Fibroblast of skin of left quadriceps (primary cell): ENCODE measurements around the gene SEZ6L.

Experiments used
- DNase-seq, 2 experiments: peaks; one replicate each; pipeline ENCODE4 v3.0.0-alpha.2; 2013; ENCODE audit warnings: low read depth in 2 of 2

SEZ6L gene

DNA sequence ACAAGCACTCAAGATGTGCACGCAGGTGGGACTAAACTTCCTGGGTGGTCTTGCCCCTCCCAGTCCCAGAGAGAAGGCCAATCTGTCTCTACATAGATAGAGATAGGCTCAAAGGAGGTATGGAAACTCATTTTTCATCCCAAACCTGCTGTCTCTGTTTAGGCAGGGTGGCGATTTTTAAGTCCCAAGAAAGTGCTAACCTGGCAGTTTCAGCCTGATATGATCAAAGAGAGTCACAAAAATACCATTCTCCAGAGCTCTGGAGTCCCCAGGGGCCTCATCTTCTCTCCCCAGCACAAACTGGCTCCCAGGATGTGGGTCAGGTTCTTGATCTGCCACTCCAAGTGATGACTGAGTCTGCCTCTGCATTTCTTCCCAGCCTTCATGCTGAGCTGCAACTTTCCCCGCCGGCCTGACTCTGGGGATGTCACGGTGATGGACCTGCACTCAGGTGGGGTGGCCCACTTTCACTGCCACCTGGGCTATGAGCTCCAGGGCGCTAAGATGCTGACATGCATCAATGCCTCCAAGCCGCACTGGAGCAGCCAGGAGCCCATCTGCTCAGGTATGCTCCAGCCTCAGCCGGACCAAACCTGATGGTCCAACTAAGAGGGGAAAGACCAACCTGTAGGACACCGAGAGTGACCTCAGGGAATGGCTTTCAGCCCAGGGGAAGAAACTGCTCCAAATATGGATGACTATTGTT is 129.5 kb downstream of the SEZ6L start:
- DNase-seq: no peak

GRCh38 chr22:26302726-26303125 is 133.5 kb downstream of the SEZ6L start:
- no peak for DNase-seq

GRCh38 chr22:26303475-26303874 is 134.2 kb downstream of the SEZ6L start:
- DNase-seq: no peak

DNA sequence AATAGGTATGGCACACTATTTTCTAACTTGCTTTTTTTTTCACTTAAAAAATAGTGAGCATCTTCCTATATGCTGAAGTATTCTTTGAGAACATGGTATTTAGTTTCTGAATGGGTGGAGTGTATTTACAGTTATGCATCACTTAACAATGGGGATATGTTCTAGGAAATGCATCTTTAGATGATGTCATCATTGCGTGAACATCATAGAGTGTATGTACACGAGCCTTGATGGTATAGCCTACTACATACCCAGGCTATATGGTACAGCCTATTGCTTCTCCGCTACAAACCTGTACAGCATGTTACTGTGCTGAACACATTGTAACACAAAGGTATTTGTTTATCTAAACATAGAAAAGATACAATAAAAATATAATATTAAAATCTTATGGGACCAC is 135.5 kb downstream of the SEZ6L start:
- no peak for DNase-seq

GRCh38 chr22:26308467-26308866 is 139.2 kb downstream of the SEZ6L start:
- DNase-seq: no peak

DNA sequence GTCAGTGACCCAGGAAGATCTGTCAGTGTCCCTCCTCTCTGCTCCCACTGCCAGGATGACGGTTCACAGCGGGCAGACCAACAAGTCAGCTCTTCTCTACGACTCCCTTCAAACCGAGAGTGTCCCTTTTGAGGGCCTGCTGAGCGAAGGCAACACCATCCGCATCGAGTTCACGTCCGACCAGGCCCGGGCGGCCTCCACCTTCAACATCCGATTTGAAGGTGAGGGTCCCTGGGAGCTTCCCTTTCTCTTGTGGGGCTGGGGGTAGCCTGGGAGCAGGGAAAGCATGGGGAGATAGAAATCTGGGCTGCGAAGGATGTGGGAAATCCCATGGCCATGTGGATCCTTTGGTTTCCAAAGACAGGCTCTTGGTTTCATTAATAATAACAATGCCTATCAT is 141.4 kb downstream of the SEZ6L start:
- no peak for DNase-seq

- DNase-seq: no peak
These were observed 144.0 kb downstream of the SEZ6L start for GRCh38 chr22:26313291-26313690.

DNA sequence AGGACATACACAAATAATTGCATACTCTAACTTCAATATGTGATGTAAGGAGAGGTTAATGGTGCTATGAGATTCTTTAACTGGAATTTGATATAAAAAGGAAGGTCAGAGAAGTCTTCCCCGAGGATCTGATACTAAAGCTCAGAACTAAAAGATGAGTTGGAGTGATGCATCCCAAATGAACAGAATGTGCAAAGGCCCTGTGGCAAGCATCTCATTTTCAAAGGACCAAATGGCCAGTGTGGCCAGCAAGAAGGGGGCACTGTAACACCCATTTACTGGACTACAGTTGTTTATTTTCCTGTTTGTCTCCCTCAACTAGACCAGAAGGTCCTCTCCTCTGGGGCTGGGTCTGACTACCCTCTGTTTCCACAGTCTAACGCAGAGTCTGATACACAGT is 144.9 kb downstream of the SEZ6L start:
- no peak for DNase-seq

- DNase-seq: no peak
These were observed 145.4 kb downstream of the SEZ6L start for GRCh38 chr22:26314656-26315055.

DNA sequence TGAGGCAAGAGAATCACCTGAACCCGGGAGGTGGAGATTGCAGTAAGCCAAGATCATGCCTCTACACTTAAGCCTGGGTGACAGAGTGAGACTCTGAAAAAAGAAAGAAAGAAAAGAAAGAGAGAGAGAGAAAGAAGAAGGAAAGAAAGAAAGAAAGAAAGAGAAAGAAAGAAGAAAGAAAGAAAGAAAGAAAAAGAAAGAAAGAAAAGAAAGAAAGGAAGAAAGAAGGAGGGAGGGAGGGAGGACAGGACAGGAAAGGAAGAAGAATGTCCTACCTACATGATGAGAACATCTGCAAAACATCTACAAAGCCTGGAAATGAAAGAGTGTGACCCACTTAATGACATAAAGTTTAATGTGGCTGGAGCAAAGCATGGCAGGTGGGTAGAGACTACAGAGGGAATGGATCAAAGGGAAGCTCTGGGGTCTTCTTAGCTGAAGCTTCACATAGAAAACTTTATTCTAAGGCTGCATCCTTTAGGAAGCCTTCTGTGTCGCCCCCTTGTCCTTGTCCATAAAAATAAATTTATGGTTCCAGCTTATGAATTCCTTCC is 147.5 kb downstream of the SEZ6L start:
- DNase-seq: no peak

DNA sequence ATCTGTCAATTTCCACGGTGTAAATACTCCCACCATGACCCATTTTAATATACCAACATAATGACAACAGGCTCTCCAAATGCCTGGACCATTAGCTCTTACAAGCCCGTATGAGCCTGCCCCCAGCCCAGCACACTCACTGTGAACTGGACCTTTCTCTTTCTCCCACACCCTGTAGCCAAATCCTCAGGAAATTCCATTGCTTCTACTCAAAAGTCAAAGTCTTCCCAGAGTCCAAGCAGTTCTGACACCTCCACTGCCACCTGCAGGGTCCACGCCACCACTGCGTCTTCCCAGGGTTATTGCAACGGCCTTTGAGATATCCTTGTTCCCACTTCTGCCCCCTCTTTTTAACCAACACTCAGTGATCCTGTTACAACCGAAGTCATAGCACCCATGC is 149.7 kb downstream of the SEZ6L start:
- DNase-seq: no peak

GRCh38 chr22:26320447-26320846 is 151.2 kb downstream of the SEZ6L start:
- no peak for DNase-seq

DNA sequence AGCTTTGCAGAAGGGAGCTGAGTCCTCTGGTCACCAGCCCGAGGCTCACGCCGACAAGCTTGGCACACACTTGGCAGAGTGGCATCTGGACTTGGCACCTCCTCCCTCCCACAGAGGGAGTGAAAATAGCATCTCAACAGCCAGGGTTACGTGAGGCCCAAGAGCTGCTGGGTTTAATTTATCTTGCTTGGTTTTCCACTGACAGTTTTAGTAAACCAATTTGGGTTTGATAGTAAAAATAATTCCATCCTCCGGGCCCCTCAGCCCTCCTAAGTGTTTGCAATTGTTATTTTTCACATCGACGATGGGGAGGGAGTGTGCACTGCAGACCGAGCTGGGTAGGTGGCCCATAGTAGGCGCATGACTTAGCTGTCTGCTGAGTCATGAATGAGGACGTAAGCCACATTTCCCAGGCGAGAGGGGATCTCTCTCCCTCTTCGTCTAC is 152.2 kb downstream of the SEZ6L start:
- peak; percentile 66 to 67 for DNase-seq

- DNase-seq: peak; percentile 90
These were observed 153.1 kb downstream of the SEZ6L start for GRCh38 chr22:26322179-26322905.

- DNase-seq: no peak
These were observed 153.8 kb downstream of the SEZ6L start for GRCh38 chr22:26323013-26323412.

GRCh38 chr22:26324150-26324549 is 154.9 kb downstream of the SEZ6L start:
- DNase-seq: no peak

DNA sequence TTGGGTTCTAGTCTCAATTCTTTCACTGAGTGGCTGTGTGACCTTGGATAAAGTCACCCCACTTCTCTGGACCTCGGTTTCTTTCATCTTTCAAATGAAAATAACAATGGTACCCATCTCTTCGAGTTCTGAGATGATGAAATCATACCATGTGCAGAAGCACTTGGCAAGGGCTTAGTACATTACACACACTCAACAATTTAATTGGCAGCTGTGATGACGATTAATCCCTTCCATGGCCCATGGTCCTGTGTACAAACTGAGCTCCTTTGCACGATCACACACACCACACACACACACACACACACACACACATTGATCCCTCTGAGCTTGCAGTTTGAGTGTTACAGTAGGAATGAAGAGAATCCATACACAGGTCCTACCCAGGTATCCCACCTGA is 156.4 kb downstream of the SEZ6L start:
- no peak for DNase-seq

GRCh38 chr22:26326803-26327202 is 157.5 kb downstream of the SEZ6L start:
- DNase-seq: no peak

DNA sequence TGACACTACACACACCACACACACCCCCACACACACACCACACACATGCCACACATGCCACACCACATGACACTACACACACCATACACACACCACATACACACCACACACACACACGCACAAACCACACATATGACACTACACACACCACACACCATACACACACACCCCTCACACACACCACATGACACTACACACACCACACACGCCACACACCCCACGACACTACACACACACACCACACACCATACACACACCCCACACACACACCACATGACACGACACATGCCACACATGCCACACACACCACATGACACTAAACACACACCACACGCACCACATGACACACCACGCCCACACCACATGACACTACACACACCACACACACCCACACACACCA is 158.0 kb downstream of the SEZ6L start:
- no peak for DNase-seq

GRCh38 chr22:26328221-26328620 is 159.0 kb downstream of the SEZ6L start:
- no peak for DNase-seq

GRCh38 chr22:26330971-26331625 is 161.8 kb downstream of the SEZ6L start:
- no peak for DNase-seq

DNA sequence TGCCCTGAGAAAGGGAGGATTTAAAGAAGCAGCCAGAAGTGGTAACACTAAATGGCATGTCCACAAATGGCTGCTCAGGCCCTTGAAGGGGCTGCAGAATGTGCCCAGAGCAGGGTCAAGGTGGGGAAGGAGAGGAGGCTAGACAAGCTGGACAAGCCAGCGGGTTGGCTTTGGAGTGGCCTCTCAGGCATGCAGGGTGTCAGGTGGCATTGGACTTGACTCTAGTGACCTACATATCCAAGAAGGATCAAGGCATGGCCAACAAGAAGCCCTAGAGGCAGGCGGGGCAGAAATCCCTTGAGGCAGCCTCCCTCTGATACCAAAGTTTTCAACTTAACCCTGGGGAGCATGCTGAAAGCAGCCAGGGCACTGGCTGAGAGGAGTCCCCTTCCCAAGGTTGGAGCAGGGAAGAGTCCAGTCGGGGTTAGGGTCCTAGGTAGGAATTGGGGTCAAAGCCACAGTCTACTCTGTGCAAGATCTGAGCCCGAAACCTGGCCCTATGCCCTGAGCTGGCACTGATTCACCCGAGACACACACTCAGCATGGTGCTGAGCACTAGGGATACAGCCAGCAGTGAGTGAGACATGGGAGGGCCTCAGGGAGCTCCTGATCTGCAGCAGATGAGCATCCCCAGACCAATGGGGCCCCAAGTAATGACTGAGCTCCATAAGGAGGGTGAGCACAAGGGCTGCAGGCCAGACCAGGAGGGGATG is 164.0 kb downstream of the SEZ6L start:
- DNase-seq: no peak
